Measurements from ENCODE around the gene RALGPS1. TPM values are rescaled to one million over a fixed set of nuclear protein-coding genes. Genes with fewer than 3 reads are reported as not detected.

Gene RALGPS1
- total RNA-seq, 4 donors from 2014 or later = 2.2 to 10.3 (median 5.4) TPM

GRCh38 chr9:126893079-126893478 is 21.5 kb upstream of the RALGPS1 start:
- in situ Hi-C loops (cut with MboI; ENCODE audit: low sequenced_read_pairs in 4 of 4) (no loop called here), intact Hi-C loops (cut with DNase I; ENCODE audit: low total_unique reads) (no loop called here)
- TF ChIP-seq POLR2A (IDR thresholded peaks at IDR 0.05) = no peak
- no peak for TF ChIP-seq CTCF (IDR thresholded peaks at IDR 0.05 in 4 of 5, conservative IDR thresholded peaks at IDR 0.05 in 1 of 5)
- Histone ChIP-seq H3K27ac (no peak overlapping the region), H3K4me1 (peaks cover 0 to 10% of the 10 kb centered on the region in 2 donors), H3K9me3 (no peaks in the 10 kb centered on the region), H3K4me3 (no peak overlapping the region), H3K27me3 (no peaks in the 10 kb centered on the region), H3K36me3 (no peaks in the 10 kb centered on the region)
- ATAC-seq (no peak), DNase-seq (no peak)

GRCh38 chr9:126894052-126894603 is 20.5 kb upstream of the RALGPS1 start:
- peaks cover 0 to 10% of the 10 kb centered on the region in 2 donors for H3K4me1 ChIP-seq
- H3K27ac ChIP-seq = no peak overlapping the region
- no peaks in the 10 kb centered on the region for H3K36me3 ChIP-seq
- TF ChIP-seq POLR2A (IDR thresholded peaks at IDR 0.05) (no peak), CTCF (IDR thresholded peaks at IDR 0.05 in 4 of 5, conservative IDR thresholded peaks at IDR 0.05 in 1 of 5) (no peak)
- in situ Hi-C loops (cut with MboI; ENCODE audit: low sequenced_read_pairs in 4 of 4) (no loop called here), intact Hi-C loops (cut with DNase I; ENCODE audit: low total_unique reads) (no loop called here)
- DNase-seq = no peak
- no peak for ATAC-seq
- no peaks in the 10 kb centered on the region for H3K27me3 ChIP-seq
- no peaks in the 10 kb centered on the region for H3K9me3 ChIP-seq
- H3K4me3 ChIP-seq = no peak overlapping the region

- TF ChIP-seq POLR2A (IDR thresholded peaks at IDR 0.05) = no peak
- no peak for TF ChIP-seq CTCF (IDR thresholded peaks at IDR 0.05 in 4 of 5, conservative IDR thresholded peaks at IDR 0.05 in 1 of 5)
- intact Hi-C loops (cut with DNase I; ENCODE audit: low total_unique reads) (no loop called here), in situ Hi-C loops (cut with MboI; ENCODE audit: low sequenced_read_pairs in 4 of 4) (no loop called here)
- ATAC-seq (no peak), DNase-seq (no peak)
- Histone ChIP-seq H3K27me3 (no peaks in the 10 kb centered on the region), H3K36me3 (no peaks in the 10 kb centered on the region), H3K4me1 (no peaks in the 10 kb centered on the region), H3K27ac (no peak overlapping the region), H3K9me3 (no peaks in the 10 kb centered on the region), H3K4me3 (no peak overlapping the region)
These were observed 12.4 kb upstream of the RALGPS1 start for GRCh38 chr9:126902210-126902609.

GRCh38 chr9:126904586-126904985 is 10.0 kb upstream of the RALGPS1 start:
- H3K36me3 ChIP-seq = no peaks in the 10 kb centered on the region
- no peak for TF ChIP-seq CTCF (IDR thresholded peaks at IDR 0.05 in 4 of 5, conservative IDR thresholded peaks at IDR 0.05 in 1 of 5)
- TF ChIP-seq POLR2A (IDR thresholded peaks at IDR 0.05) = no peak
- intact Hi-C loops (cut with DNase I; ENCODE audit: low total_unique reads) (no loop called here), in situ Hi-C loops (cut with MboI; ENCODE audit: low sequenced_read_pairs in 4 of 4) (no loop called here)
- DNase-seq = no peak
- H3K4me1 ChIP-seq = no peaks in the 10 kb centered on the region
- H3K9me3 ChIP-seq = no peaks in the 10 kb centered on the region
- ATAC-seq = no peak
- H3K27ac ChIP-seq = no peak overlapping the region
- no peaks in the 10 kb centered on the region for H3K27me3 ChIP-seq
- H3K4me3 ChIP-seq = no peak overlapping the region

- Histone ChIP-seq H3K4me1 (no peaks in the 10 kb centered on the region), H3K27me3 (no peaks in the 10 kb centered on the region), H3K36me3 (no peaks in the 10 kb centered on the region), H3K4me3 (no peak overlapping the region), H3K27ac (no peak overlapping the region), H3K9me3 (no peaks in the 10 kb centered on the region)
- no peak for ATAC-seq
- in situ Hi-C loops (cut with MboI; ENCODE audit: low sequenced_read_pairs in 4 of 4) = no loop called here
- no peak for TF ChIP-seq POLR2A (IDR thresholded peaks at IDR 0.05)
- TF ChIP-seq CTCF (IDR thresholded peaks at IDR 0.05 in 4 of 5, conservative IDR thresholded peaks at IDR 0.05 in 1 of 5) = no peak
- intact Hi-C loops (cut with DNase I; ENCODE audit: low total_unique reads) = no loop called here
- no peak for DNase-seq
These were observed 8.5 kb upstream of the RALGPS1 start for GRCh38 chr9:126906091-126906490.

All from gastrocnemius medialis (tissue), 4 donors.